Measurements from ENCODE around the gene HS1BP3. TPM values are rescaled to one million over a fixed set of nuclear protein-coding genes. Genes with fewer than 3 reads are reported as not detected.

The HS1BP3 gene
- total RNA-seq, 1 donor from 2014 or later = 21.0 TPM

- Mint-ChIP-seq H3K27ac (ENCODE audit: unreplicated experiment) (peak overlapping the region; percentile 66), H3K27me3 (ENCODE audit: low read depth, unreplicated experiment) (peaks cover 77% of the 10 kb centered on the region), H3K9me3 (ENCODE audit: unreplicated experiment) (peaks cover 4% of the 10 kb centered on the region), H3K4me3 (ENCODE audit: unreplicated experiment) (peak overlapping the region; percentile 62), H3K36me3 (ENCODE audit: low read depth, unreplicated experiment) (no peaks in the 10 kb centered on the region), H3K4me1 (ENCODE audit: low read depth, unreplicated experiment) (peaks cover 5% of the 10 kb centered on the region)
- no peak overlapping the region for H3K4me3 ChIP-seq (ENCODE audit: insufficient read depth, low read depth, low read length)
- H3K9me3 ChIP-seq (ENCODE audit: insufficient read depth, low read depth, low read length) = no peaks in the 10 kb centered on the region
- H3K4me2 ChIP-seq (ENCODE audit: low read length) = peak overlapping the region; percentile 73
- DNase-seq (ENCODE audit: low read depth) (no peak), FAIRE-seq (no peak)
- H3K4me1 ChIP-seq (ENCODE audit: insufficient read depth, low read length) = peaks cover 6% of the 10 kb centered on the region
- peak; percentile 90 for TF ChIP-seq EZH2 (IDR thresholded peaks at IDR 0.05; ENCODE audit: insufficient read depth, low read length)
- no peak for TF ChIP-seq CTCF (IDR thresholded peaks at IDR 0.05; ENCODE audit: insufficient read depth, low read depth, low read length)
- no peak overlapping the region for H3K27ac ChIP-seq (ENCODE audit: low read depth, low read length)
- peaks cover 84% of the 10 kb centered on the region for H3K27me3 ChIP-seq (ENCODE audit: insufficient read depth, low read length)
- H3K36me3 ChIP-seq (ENCODE audit: insufficient read depth, low read length) = no peaks in the 10 kb centered on the region
- no peaks in the 10 kb centered on the region for H3K79me2 ChIP-seq (ENCODE audit: insufficient read depth, low read length)
- H2AFZ ChIP-seq (ENCODE audit: low read depth, low read length) = peak overlapping the region; percentile 56
- peaks cover 16% of the 10 kb centered on the region for H4K20me1 ChIP-seq (ENCODE audit: insufficient read depth, low read length)
- H3K9ac ChIP-seq (ENCODE audit: low read length) = no peak overlapping the region
Observed at GRCh38 chr2:20665243-20666004, 14.5 kb upstream of the HS1BP3 start.

- no peak overlapping the region for H3K9ac ChIP-seq (ENCODE audit: low read length)
- no peaks in the 10 kb centered on the region for H3K36me3 ChIP-seq (ENCODE audit: insufficient read depth, low read length)
- peaks cover 5% of the 10 kb centered on the region for H3K4me1 ChIP-seq (ENCODE audit: insufficient read depth, low read length)
- DNase-seq (ENCODE audit: low read depth) (no peak), FAIRE-seq (no peak)
- Mint-ChIP-seq H3K4me3 (ENCODE audit: unreplicated experiment) (no peak overlapping the region), H3K27ac (ENCODE audit: unreplicated experiment) (peak overlapping the region; percentile 66), H3K36me3 (ENCODE audit: low read depth, unreplicated experiment) (no peaks in the 10 kb centered on the region), H3K27me3 (ENCODE audit: low read depth, unreplicated experiment) (peaks cover 81% of the 10 kb centered on the region), H3K4me1 (ENCODE audit: low read depth, unreplicated experiment) (peaks cover 5% of the 10 kb centered on the region), H3K9me3 (ENCODE audit: unreplicated experiment) (peaks cover 4% of the 10 kb centered on the region)
- H3K79me2 ChIP-seq (ENCODE audit: insufficient read depth, low read length) = no peaks in the 10 kb centered on the region
- no peaks in the 10 kb centered on the region for H3K9me3 ChIP-seq (ENCODE audit: insufficient read depth, low read depth, low read length)
- peaks cover 82% of the 10 kb centered on the region for H3K27me3 ChIP-seq (ENCODE audit: insufficient read depth, low read length)
- peaks cover 16% of the 10 kb centered on the region for H4K20me1 ChIP-seq (ENCODE audit: insufficient read depth, low read length)
- H2AFZ ChIP-seq (ENCODE audit: low read depth, low read length) = no peak overlapping the region
- H3K4me2 ChIP-seq (ENCODE audit: low read length) = no peak overlapping the region
- no peak overlapping the region for H3K4me3 ChIP-seq (ENCODE audit: insufficient read depth, low read depth, low read length)
- H3K27ac ChIP-seq (ENCODE audit: low read depth, low read length) = no peak overlapping the region
- TF ChIP-seq EZH2 (IDR thresholded peaks at IDR 0.05; ENCODE audit: insufficient read depth, low read length) (no peak), CTCF (IDR thresholded peaks at IDR 0.05; ENCODE audit: insufficient read depth, low read depth, low read length) (no peak)
Observed at GRCh38 chr2:20664431-20665242, 13.7 kb upstream of the HS1BP3 start.

Data from astrocyte (in vitro differentiated cells and primary cell).